ENCODE measurements around the gene NELL1. TPM values are rescaled to one million over a fixed set of nuclear protein-coding genes. Genes with fewer than 3 reads are reported as not detected.

Gene NELL1
- total RNA-seq, 1 donor from 2014 or later = not detected

GRCh38 chr11:21307874-21308273 lies 638.5 kb downstream of the NELL1 start:
- DNase-seq (ENCODE audit: low read depth) = no peak

- no peak for DNase-seq (ENCODE audit: low read depth)
Observed at GRCh38 chr11:21316591-21316990, 647.2 kb downstream of the NELL1 start.

- no peak for DNase-seq (ENCODE audit: low read depth)
Observed at GRCh38 chr11:21321072-21321471, 651.7 kb downstream of the NELL1 start.

DNA sequence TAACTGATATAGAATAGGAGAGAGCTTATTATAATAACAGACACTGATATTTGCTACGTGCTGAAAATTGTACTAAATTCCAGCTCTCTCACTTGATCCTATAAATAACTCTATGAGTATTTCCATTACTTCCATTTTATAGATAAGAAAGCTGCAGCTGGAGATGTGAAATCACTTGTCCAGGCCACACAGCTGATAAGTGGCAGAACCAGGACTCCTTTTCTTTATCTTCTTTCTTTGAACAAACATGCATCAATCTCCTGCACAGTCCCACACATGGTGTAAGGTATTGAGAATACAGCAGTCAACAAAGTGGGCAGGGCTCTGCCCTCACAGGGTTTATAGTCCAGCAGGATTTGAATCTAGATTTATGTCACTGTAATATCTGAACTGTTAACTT lies 652.1 kb downstream of the NELL1 start:
- DNase-seq (ENCODE audit: low read depth) = no peak

- DNase-seq (ENCODE audit: low read depth) = no peak
Observed at GRCh38 chr11:21323617-21324016, 654.2 kb downstream of the NELL1 start.

GRCh38 chr11:21343204-21343603 lies 673.8 kb downstream of the NELL1 start:
- no peak for DNase-seq (ENCODE audit: low read depth)

DNA sequence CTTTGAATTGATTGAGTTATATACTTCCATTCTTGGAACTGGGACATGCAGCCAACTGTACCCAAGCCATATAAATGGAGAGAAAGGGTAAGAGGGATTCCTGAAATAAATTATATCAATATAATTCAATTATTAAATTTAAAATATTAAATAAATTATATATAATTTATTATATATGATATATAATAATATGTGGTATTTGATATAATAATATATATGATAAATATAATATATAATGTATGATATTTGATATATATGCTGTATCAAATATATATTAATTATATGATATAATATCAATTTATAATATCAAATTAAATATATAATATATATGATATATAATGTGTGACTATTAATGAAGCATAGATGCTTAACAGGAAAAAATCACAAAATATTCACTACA lies 677.0 kb downstream of the NELL1 start:
- DNase-seq (ENCODE audit: low read depth) = no peak

GRCh38 chr11:21350613-21351012 lies 681.2 kb downstream of the NELL1 start:
- DNase-seq (ENCODE audit: low read depth) = no peak

GRCh38 chr11:21353425-21353824 lies 684.0 kb downstream of the NELL1 start:
- DNase-seq (ENCODE audit: low read depth) = no peak

- no peak for DNase-seq (ENCODE audit: low read depth)
Observed at GRCh38 chr11:21364866-21365624, 695.7 kb downstream of the NELL1 start.

- no peak for DNase-seq (ENCODE audit: low read depth)
Observed at GRCh38 chr11:21369947-21370346, 700.6 kb downstream of the NELL1 start.

DNA sequence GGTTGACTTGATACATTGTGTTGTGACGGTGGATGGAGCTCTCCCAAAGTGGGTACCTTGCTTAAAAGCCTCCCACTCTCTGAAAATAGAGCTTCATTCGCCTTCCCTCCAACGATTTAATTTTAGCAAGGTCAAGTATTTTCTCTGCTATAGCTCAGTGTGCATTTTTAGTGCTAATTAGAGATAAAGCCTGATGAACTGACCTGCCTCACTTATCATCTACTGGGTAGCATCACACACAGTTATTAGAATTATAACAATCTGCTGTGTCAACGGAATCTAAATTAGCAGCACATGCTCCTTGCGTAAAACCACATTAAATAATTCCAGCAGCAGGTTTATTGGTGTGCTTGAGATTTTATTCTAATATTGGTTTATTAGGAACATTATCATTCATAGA lies 701.7 kb downstream of the NELL1 start:
- no peak for DNase-seq (ENCODE audit: low read depth)

DNA sequence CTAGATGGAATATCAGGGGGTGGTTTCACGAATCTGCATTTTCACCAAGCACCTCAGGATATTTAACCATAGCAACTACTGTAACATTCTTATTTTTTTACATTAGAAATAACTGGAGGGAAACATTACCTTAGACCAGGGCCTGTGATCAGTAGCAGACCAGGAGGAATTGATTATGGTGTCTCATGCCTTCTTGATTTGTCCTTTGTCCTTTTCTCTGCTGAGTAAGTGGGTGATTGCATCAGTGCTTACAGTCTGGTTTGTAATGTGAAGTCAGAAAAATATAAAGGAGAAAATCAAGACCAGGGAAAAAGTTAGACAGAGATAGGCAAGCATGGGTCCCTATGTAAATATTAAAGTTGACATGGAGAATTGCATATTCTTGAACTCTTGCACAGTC lies 703.3 kb downstream of the NELL1 start:
- DNase-seq (ENCODE audit: low read depth) = no peak

GRCh38 chr11:21374376-21374775 lies 705.0 kb downstream of the NELL1 start:
- no peak for DNase-seq (ENCODE audit: low read depth)

DNA sequence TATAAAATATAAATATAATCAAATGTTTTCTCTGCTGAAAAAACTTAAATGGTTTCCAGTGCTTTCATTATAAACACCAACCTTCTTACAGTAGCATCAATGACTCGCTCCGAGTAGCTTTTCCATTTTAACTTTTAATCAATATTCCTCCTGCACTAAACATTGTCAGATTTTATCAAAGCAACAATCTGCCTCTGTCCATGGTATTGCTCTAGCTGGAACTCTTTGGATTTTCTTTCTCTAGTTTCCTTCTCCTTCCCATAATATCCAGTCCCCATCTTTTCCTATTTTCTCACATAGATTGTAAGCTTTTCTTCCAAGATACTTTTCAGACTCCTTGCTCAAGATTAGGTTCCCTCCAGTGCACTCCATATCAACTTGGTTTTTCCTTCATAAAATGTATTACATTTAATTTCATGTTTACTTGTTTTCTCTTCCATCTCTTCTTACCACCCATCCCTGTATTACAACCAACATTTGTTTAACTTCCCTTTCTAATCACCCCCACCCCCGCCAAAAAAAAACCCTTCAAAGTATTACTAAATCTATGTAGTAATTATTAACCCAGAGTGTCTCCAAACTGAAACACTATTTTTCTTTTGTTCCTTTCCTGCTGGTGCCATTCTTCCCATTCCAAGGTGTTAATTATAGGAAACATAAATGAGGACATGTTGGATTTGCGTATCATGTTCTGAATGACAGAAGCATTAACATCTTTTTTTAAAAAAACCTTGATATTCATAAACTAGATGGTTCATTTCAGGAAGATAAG lies 716.5 kb downstream of the NELL1 start:
- DNase-seq (ENCODE audit: low read depth) = no peak

GRCh38 chr11:21390430-21390829 lies 721.0 kb downstream of the NELL1 start:
- no peak for DNase-seq (ENCODE audit: low read depth)

GRCh38 chr11:21396342-21397008 lies 727.1 kb downstream of the NELL1 start:
- DNase-seq (ENCODE audit: low read depth) = no peak

DNA sequence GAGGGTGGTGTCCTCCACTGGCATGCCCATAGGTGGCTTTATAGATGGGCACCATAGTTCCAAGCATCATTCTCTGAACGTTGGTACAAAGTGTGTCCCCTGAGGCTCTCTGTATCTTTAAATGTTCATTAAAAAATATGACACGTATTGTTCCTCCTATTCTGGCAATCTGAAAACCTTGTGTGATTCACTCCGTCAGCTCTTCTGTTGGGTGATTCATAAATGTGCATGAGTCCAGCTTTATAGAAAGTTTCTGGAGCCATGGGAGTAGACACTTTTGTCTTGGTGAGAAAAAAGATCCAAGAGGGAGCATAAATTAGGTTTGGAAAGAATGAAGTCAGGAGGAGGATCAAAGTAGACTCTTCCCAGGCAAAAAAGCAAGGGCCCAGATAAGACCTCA lies 728.8 kb downstream of the NELL1 start:
- DNase-seq (ENCODE audit: low read depth) = no peak

GRCh38 chr11:21401496-21401895 lies 732.1 kb downstream of the NELL1 start:
- DNase-seq (ENCODE audit: low read depth) = no peak

DNA sequence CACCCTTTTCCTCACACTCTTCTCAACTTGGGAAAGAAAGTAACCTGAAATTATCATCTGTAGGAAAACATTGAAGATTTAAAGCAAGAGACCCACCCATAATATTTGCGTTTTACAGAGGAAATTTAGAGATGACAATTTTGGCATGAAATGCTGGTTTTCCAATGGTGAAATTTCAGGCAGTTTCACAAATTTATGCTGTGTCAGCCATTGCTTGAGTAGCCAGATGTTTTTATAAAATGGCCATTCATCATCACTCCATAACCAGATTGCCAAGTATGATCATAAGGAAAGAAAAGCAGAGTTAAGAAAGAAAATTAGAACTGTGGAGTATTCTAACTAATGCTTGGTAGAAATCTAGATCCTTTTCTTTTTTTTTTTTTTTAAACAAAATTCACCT lies 732.9 kb downstream of the NELL1 start:
- DNase-seq (ENCODE audit: low read depth) = no peak

DNA sequence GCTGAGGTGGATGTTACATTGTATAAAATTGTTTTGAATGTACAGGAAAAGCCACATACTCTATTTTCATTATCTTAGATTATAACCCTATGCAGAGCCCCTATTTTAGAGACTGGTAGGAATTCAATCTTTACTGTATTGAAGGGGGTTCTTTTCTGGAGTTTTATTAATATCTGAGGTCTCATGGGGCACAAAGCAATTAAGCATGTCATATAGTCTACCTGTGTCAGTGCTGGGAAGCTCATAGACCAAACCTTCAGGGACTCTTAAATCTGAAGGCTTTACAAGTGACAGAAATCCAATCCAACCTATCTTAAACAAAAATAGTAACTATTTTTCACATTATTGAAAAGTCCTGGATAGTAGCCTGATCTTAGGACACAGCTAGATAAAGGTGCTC lies 733.7 kb downstream of the NELL1 start:
- DNase-seq (ENCODE audit: low read depth) = no peak

DNA sequence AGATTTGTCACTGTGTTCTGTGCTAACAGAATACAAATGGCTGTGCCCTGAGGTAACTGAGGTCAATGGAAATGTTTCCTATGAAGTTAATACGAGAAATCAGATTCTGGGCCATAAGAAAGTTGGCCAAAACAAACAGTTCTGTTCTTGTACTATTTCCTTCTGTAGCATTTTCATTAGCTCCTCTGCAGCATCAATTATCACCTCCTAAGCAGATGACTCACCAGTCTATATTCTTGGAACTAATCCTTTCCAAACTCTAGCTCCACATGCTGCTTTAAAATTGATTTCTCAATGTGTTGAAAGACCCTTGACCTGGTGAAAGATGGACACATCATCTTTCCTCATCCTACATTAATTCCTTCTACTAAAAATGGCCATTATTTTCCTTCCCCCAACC lies 736.0 kb downstream of the NELL1 start:
- no peak for DNase-seq (ENCODE audit: low read depth)
